Measurements from ENCODE around the gene MSI1. TPM values are rescaled to one million over a fixed set of nuclear protein-coding genes. Genes with fewer than 3 reads are reported as not detected.
A peak's percentile ranks its signal among the peaks of the same experiment; 100 is the strongest.

Gene MSI1
- total RNA-seq, 1 donor from 2014 or later: 0.31 TPM

GRCh38 chr12:120321382-120322202 is 47.4 kb downstream of the MSI1 start:
- no peak for DNase-seq

GRCh38 chr12:120317224-120318105 is 51.5 kb downstream of the MSI1 start:
- peak; percentile 99 for DNase-seq

DNA sequence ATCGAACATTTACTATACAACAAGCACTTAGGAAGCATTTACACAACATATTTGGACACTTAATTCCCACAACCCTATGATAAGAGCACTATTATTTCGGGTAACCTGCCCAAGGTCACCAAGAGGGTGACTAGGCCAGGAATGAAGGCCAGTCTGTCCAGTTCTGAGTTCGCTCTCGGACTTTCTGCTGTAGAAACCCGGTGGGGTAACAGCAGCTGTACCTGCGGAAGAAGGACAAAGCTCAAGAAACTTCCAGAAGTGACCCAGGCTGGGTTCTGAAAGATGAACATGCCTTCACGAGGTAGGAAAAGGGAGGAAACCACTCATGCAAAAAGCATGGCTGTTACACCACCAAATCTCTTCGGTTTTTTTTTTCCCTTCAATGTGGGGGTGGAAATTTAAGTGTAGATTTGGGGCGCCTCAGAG is 52.2 kb downstream of the MSI1 start:
- DNase-seq: no peak

- no peak for DNase-seq
These were observed 54.7 kb downstream of the MSI1 start for GRCh38 chr12:120314220-120314619.

DNA sequence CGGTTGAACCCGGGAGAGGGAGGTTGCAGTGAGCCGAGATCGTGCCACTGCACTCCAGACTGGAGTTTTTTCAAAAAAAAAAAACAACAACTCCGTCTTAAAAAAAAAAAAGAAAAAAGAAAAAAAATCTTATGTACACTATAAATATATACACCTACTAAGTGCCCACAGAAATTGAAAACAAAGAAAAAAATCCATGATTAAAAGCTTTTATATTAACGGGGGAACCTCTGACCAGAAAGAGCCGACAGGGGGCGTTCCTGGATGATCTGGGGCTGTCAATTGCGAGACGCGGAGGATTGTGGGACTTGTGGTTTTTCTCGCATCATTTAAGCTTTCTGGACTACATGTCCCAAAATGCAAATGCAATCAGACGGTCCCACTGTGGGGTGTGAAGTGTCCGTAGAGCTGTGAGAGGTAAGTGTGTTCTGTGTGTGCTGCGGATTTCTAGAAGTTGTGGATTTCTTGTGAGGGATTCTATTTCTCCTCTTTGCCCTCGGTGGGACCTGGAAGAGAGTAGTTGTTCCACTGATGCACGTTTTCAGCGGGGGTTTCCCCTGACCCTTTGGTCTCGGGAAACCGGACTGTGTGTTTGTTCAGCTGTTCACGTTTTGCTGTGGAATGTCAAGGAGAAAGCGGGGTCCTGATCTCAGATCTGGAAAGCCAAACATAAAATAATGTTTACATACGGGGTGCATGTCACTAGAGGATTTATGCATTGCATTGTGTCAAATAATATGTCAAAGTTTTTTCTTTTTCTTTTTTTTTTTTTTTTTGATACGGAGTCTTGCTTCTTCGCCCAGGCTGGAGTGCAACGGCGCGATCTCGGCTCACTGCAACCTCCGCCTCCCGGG is 66.8 kb downstream of the MSI1 start, which contains the start of gene SIRT4:
SIRT4 (plus strand) TSS at position 360 of the 854 bp plus-strand sequence. CDS start 1,241 bp downstream, outside the sequence.
- peak; percentile 98 for DNase-seq

- DNase-seq: peak; percentile 93
These were observed 76.1 kb downstream of the MSI1 start, which contains the start of gene RNU4-1 for GRCh38 chr12:120292661-120293531. Gene RNU4-1 (minus strand): TSS chr12:120293237.

- no peak for DNase-seq
These were observed 76.6 kb downstream of the MSI1 start for GRCh38 chr12:120292411-120292660.

Small RNA genes lying within 50 kb of the gene (small RNA-seq; reads per million reads assigned to genes)
- gene RNU4-1 (ENCODE audit: low replicate concordance): 233 reads per million, percentile 97 among the genes with 10 or more reads in this experiment
- gene RNU4-2 (ENCODE audit: low replicate concordance): 1,109 reads per million, percentile 99 among the genes with 10 or more reads in this experiment
- gene RNU6-1088P (ENCODE audit: low replicate concordance): not detected

Other genes starting within 250 kb of the MSI1 start
- gene GCN1, start 174.4 kb downstream of the MSI1 start, total RNA-seq: 68.3 TPM
- gene RPLP0, start 168.1 kb downstream of the MSI1 start, total RNA-seq: 3,440 TPM
- gene PXN, start 103.4 kb downstream of the MSI1 start, total RNA-seq: 59.2 TPM
- under 0.01 TPM for gene RNU4-2, start 77.3 kb downstream of the MSI1 start, total RNA-seq
- under 0.01 TPM for gene RNU4-1, start 75.9 kb downstream of the MSI1 start, total RNA-seq
- 5.0 TPM for gene SIRT4, start 66.8 kb downstream of the MSI1 start, total RNA-seq
- gene PLA2G1B, start 41.4 kb downstream of the MSI1 start, total RNA-seq: not detected
- gene COX6A1, start 68.9 kb upstream of the MSI1 start, total RNA-seq: 183 TPM
- 12.0 TPM for gene TRIAP1, start 77.2 kb upstream of the MSI1 start, total RNA-seq
- 18.5 TPM for gene GATC, start 77.3 kb upstream of the MSI1 start, total RNA-seq
- gene SRSF9, start 100.6 kb upstream of the MSI1 start, total RNA-seq: 92.3 TPM
- gene DYNLL1, start 126.9 kb upstream of the MSI1 start, total RNA-seq: 158 TPM
- 45.9 TPM for gene COQ5, start 160.0 kb upstream of the MSI1 start, total RNA-seq
- 172 TPM for gene RNF10, start 165.2 kb upstream of the MSI1 start, total RNA-seq
- gene POP5, start 212.2 kb upstream of the MSI1 start, total RNA-seq: 23.2 TPM

Measured in tongue (tissue), 3 donors.